Parathyroid adenoma (tissue), 2 donors: ENCODE data around the gene ODAD3.
"Not testable (repeated sequence)": the region's sequence is repeated elsewhere in the genome, so short reads cannot be mapped to it uniquely, and the experiment has no call there.

Source experiments
- H2AFZ ChIP-seq: fragments of 300-600 bp; sonication (generic); one replicate; pipeline ENCODE4 v1.7.0; 2017; ENCODE audit warnings: antibody characterized with exemption, mild to moderate bottlenecking
- H3K27ac ChIP-seq: fragments of 300-600 bp; sonication (generic); one replicate; pipeline ENCODE4 v1.7.0; 2017
- H3K27me3 ChIP-seq: fragments of 300-600 bp; sonication (generic); one replicate; pipeline ENCODE4 v1.7.0; 2017; ENCODE audit warnings: low read length; ENCODE audit not compliant: control insufficient read depth, insufficient read depth
- H3K36me3 ChIP-seq: fragments of 300-600 bp; sonication (generic); one replicate; pipeline ENCODE4 v1.7.0; 2017; ENCODE audit warnings: low read length; ENCODE audit not compliant: control insufficient read depth, insufficient read depth
- H3K4me1 ChIP-seq: fragments of 300-600 bp; sonication (generic); one replicate; pipeline ENCODE4 v1.7.0; 2017; ENCODE audit warnings: control low read depth
- H3K4me2 ChIP-seq: fragments of 300-600 bp; sonication (generic); one replicate; pipeline ENCODE4 v1.7.0; 2017; ENCODE audit warnings: low read length
- H3K4me3 ChIP-seq: fragments of 300-600 bp; sonication (generic); one replicate; pipeline ENCODE4 v1.7.0; 2017; ENCODE audit warnings: low read depth, low read length
- H3K79me2 ChIP-seq: fragments of 300-600 bp; sonication (generic); one replicate; pipeline ENCODE4 v1.7.0; 2017; ENCODE audit warnings: control low read depth
- H3K9ac ChIP-seq: fragments of 300-600 bp; sonication (generic); one replicate; pipeline ENCODE4 v1.7.0; 2017; ENCODE audit warnings: mild to moderate bottlenecking
- H3K9me3 ChIP-seq: fragments of 300-600 bp; sonication (generic); one replicate; pipeline ENCODE4 v1.7.0; 2017; ENCODE audit warnings: low read length; ENCODE audit not compliant: control insufficient read depth
- CTCF ChIP-seq: fragments of 300-600 bp; sonication (generic); IDR thresholded peaks from one replicate; pipeline ENCODE4 v1.7.0; 2017; ENCODE audit warnings: antibody characterized with exemption, mild to moderate bottlenecking
- donor health status: primary hyperparathyroidism.

ODAD3 gene

GRCh38 chr19:11458236-11458900, 23.4 kb upstream of the ODAD3 start:
- Histone ChIP-seq H3K9me3 (no peaks in the 10 kb centered on the region), H2AFZ (no peak overlapping the region), H3K27me3 (no peaks in the 10 kb centered on the region), H3K4me3 (no peak overlapping the region), H3K9ac (no peak overlapping the region), H3K36me3 (no peaks in the 10 kb centered on the region), H3K27ac (no peak overlapping the region), H3K4me1 (no peaks in the 10 kb centered on the region), H3K79me2 (no peaks in the 10 kb centered on the region), H3K4me2 (no peak overlapping the region)
- TF ChIP-seq CTCF: no peak

- Histone ChIP-seq H3K79me2 (no peaks in the 10 kb centered on the region), H3K36me3 (no peaks in the 10 kb centered on the region), H3K27me3 (no peaks in the 10 kb centered on the region), H3K4me1 (no peaks in the 10 kb centered on the region), H2AFZ (no peak overlapping the region), H3K4me2 (no peak overlapping the region), H3K9me3 (no peaks in the 10 kb centered on the region), H3K27ac (no peak overlapping the region), H3K4me3 (no peak overlapping the region), H3K9ac (no peak overlapping the region)
- no peak for TF ChIP-seq CTCF
These were observed 22.9 kb upstream of the ODAD3 start for GRCh38 chr19:11457831-11458230.

- Histone ChIP-seq H3K27me3 (no peaks in the 10 kb centered on the region), H3K9ac (no peak overlapping the region), H2AFZ (no peak overlapping the region), H3K27ac (no peak overlapping the region), H3K4me1 (no peaks in the 10 kb centered on the region), H3K79me2 (no peaks in the 10 kb centered on the region), H3K36me3 (no peaks in the 10 kb centered on the region), H3K9me3 (no peaks in the 10 kb centered on the region), H3K4me2 (no peak overlapping the region), H3K4me3 (no peak overlapping the region)
- TF ChIP-seq CTCF: no peak
These were observed 22.2 kb upstream of the ODAD3 start for GRCh38 chr19:11457115-11457514.

- H3K79me2 ChIP-seq: no peaks in the 10 kb centered on the region
- H3K9ac ChIP-seq: no peak overlapping the region
- H3K4me1 ChIP-seq: no peaks in the 10 kb centered on the region
- H3K4me3 ChIP-seq: no peak overlapping the region
- H3K36me3 ChIP-seq: no peaks in the 10 kb centered on the region
- H3K9me3 ChIP-seq: no peaks in the 10 kb centered on the region
- H3K4me2 ChIP-seq: no peak overlapping the region
- no peak overlapping the region for H2AFZ ChIP-seq
- TF ChIP-seq CTCF: no peak
- H3K27me3 ChIP-seq: no peaks in the 10 kb centered on the region
- H3K27ac ChIP-seq: no peak overlapping the region
These were observed 21.7 kb upstream of the ODAD3 start for GRCh38 chr19:11456659-11457058.

- not testable (repeated sequence) for H3K4me3 ChIP-seq, H3K9me3 ChIP-seq, H3K4me2 ChIP-seq, H3K4me1 ChIP-seq, H3K36me3 ChIP-seq, H3K79me2 ChIP-seq, H3K27me3 ChIP-seq, H3K27ac ChIP-seq, H3K9ac ChIP-seq, H2AFZ ChIP-seq
These were observed 20.3 kb upstream of the ODAD3 start for GRCh38 chr19:11455233-11455554.
